GM23248 (cell line): Measurements from ENCODE around the gene HECTD3.

Experiments
- EZH2 ChIP-seq: fragments of 200-600 bp; sonication (generic); IDR thresholded peaks from 2 replicates; pipeline ENCODE4 v1.6.1; 2018; ENCODE audit warnings: antibody characterized with exemption, mild to moderate bottlenecking; ENCODE audit not compliant: insufficient read depth, poor library complexity, severe bottlenecking
- EZH2phosphoT487 ChIP-seq: fragments of 200-600 bp; sonication (generic); IDR thresholded peaks from 2 replicates; pipeline ENCODE4 v1.6.1; 2018; ENCODE audit warnings: antibody characterized with exemption, moderate library complexity, mild to moderate bottlenecking, low read depth; ENCODE audit not compliant: insufficient read depth

DNA sequence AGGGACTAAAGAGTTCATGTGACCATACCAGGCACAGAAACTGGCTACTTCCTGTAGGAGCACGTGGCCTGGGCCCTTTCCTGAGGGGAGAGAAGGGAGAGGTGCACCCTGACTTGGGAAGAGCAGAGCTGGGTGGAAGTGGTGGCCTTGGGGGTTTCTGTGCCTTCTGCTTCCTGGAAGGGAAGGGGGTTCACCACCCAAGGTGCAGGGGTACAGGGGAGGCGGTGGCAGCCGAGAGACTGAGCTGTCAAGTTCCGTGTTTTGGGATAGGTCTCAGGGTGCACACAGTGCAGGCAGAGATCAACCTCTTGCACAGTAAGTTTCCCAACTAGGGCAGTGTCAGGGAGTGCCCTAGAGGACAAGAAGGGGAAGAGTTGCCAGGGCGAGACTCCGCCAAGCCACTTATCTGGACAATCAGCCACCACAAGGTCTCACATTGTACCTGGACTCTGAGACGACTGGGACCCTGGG is 10.1 kb downstream of the HECTD3 start:
- TF ChIP-seq EZH2 = no peak
- no peak for TF ChIP-seq EZH2phosphoT487
